Breast epithelium (tissue), 4 donors: ENCODE measurements around the gene CCSER1. TPM values are rescaled to one million over a fixed set of nuclear protein-coding genes. Genes with fewer than 3 reads are reported as not detected.

Experiments used
- DNase-seq, 2 donors: peaks; one replicate each; pipeline ENCODE4 v3.0.0-alpha.2; 2019; ENCODE audit warnings: low spot score in 2 of 2
- H3K27ac ChIP-seq, 2 donors: fragments of 200-600 bp; sonication (generic) in 1 of 2; one replicate each; pipeline ENCODE4 v1.5.1; 2016 to 2019; ENCODE audit warnings: mild to moderate bottlenecking in 1 of 2
- H3K27me3 ChIP-seq, 2 donors: fragments of 200-600 bp; sonication (generic) in 1 of 2; one replicate each; pipeline versions ENCODE4 v1.5.1 to v1.6.0; 2017 to 2019; ENCODE audit warnings: control low read depth in 1 of 2, mild to moderate bottlenecking in 1 of 2
- H3K36me3 ChIP-seq: fragments of 200-600 bp; one replicate; pipeline ENCODE4 v1.5.1; 2019
- H3K4me1 ChIP-seq, 2 donors: fragments of 200-600 bp; sonication (generic); one replicate each; pipeline ENCODE4 v1.5.1; 2016 to 2019; ENCODE audit warnings: control low read depth in 1 of 2
- H3K4me3 ChIP-seq, 3 donors: fragments of 200-600 bp; sonication (generic); 1 replicate in 2 of 3; 2 replicates in 1 of 3; pipeline ENCODE4 v1.5.1; 2016 to 2019; ENCODE audit warnings: mild to moderate bottlenecking in 3 of 3, moderate library complexity in 2 of 3
- H3K9me3 ChIP-seq, 2 donors: fragments of 200-600 bp; sonication (generic) in 1 of 2; one replicate each; pipeline ENCODE4 v1.5.1; 2016 to 2019; ENCODE audit warnings: control low read depth in 1 of 2
- POLR2A ChIP-seq: fragments of 450-650 bp; IDR thresholded peaks from one replicate; pipeline ENCODE4 v1.6.1; 2016; ENCODE audit warnings: antibody characterized with exemption, mild to moderate bottlenecking, moderate library complexity
- POLR2AphosphoS5 ChIP-seq, 3 donors: sonication (generic); formaldehyde crosslinking; IDR thresholded peaks; one replicate each; pipeline ENCODE4 v1.6.1; 2017; ENCODE audit warnings: antibody characterized with exemption in 3 of 3
- intact Hi-C: fragments of 100-400 bp; cut with DNase I; formaldehyde crosslinking; loops from one replicate; pipeline ENCODE4 v1.15.1; 2023; ENCODE audit warnings: low total_unique reads
- total RNA-seq, 3 donors: library from RNA; depleted of rRNA; stranded (reverse); fragments of >200 nt; gene quantifications; one replicate each; pipeline ENCODE4 v1.1.0, GENCODE V29; 2016
- TF ChIP-seq, protein P1 (sequence below), 3 donors: fragments of 450-650 bp; IDR thresholded peaks; one replicate each; pipeline ENCODE4 v1.5.1; 2016 to 2017; ENCODE audit warnings: antibody characterized with exemption in 3 of 3, mild to moderate bottlenecking in 3 of 3, moderate library complexity in 3 of 3

CCSER1 gene
- total RNA-seq, 3 donors from 2014 or later: 6.4 to 73.3 (median 55.7) TPM

DNA sequence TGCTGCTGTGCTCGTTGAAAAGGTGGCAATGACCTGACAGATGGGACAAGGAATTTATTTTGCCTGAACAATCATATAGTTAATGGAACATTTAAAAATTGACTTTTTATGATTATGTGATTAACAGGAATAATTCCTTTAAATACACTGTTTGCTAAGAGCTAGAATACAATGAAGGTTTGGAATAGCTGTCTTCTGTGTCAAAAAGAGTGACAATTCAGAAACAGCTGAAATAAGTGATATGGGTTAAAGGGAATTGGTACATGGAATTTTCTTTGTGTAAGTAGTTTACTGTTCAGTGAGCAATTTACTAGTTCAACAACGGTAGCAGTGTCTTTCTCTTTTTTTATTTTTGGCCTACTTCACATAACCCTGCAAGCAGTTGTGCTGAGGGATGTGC is 1093.1 kb downstream of the CCSER1 start:
- TF ChIP-seq POLR2AphosphoS5 (IDR thresholded peaks at IDR 0.05) (no peak), POLR2A (no peak)
- TF ChIP-seq, protein P1, sequence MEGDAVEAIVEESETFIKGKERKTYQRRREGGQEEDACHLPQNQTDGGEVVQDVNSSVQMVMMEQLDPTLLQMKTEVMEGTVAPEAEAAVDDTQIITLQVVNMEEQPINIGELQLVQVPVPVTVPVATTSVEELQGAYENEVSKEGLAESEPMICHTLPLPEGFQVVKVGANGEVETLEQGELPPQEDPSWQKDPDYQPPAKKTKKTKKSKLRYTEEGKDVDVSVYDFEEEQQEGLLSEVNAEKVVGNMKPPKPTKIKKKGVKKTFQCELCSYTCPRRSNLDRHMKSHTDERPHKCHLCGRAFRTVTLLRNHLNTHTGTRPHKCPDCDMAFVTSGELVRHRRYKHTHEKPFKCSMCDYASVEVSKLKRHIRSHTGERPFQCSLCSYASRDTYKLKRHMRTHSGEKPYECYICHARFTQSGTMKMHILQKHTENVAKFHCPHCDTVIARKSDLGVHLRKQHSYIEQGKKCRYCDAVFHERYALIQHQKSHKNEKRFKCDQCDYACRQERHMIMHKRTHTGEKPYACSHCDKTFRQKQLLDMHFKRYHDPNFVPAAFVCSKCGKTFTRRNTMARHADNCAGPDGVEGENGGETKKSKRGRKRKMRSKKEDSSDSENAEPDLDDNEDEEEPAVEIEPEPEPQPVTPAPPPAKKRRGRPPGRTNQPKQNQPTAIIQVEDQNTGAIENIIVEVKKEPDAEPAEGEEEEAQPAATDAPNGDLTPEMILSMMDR (IDR thresholded peaks at IDR 0.05): no peak
- H3K4me1 ChIP-seq: no peaks in the 10 kb centered on the region
- H3K4me3 ChIP-seq: no peak overlapping the region
- H3K36me3 ChIP-seq: no peaks in the 10 kb centered on the region
- intact Hi-C loops: no loop called here
- no peaks in the 10 kb centered on the region for H3K27me3 ChIP-seq
- DNase-seq: no peak
- no peak overlapping the region for H3K27ac ChIP-seq
- H3K9me3 ChIP-seq: no peaks in the 10 kb centered on the region

DNA sequence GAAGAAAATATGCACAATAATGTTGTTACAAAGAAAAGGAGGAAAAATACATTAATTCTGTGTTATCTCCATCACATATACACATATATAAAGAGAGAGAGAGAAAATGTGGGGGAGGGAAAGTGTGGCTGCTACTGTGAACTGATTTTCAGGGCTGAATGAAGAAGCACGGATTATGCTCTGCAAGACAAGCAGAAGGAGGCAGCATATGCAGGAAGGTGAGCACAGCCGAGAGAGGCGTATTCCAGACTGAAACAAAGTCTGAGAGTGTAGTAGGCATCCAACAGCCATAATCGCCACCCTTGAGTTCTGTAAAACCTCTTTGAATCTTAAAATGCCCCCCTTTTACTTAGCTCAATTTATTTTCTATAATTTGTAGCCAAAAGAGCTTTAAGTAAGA is 1094.8 kb downstream of the CCSER1 start:
- no peak overlapping the region for H3K4me3 ChIP-seq
- TF ChIP-seq, protein P1 (IDR thresholded peaks at IDR 0.05): no peak
- TF ChIP-seq POLR2AphosphoS5 (IDR thresholded peaks at IDR 0.05) (no peak), POLR2A (no peak)
- no peaks in the 10 kb centered on the region for H3K4me1 ChIP-seq
- H3K27me3 ChIP-seq: no peaks in the 10 kb centered on the region
- intact Hi-C loops: no loop called here
- H3K9me3 ChIP-seq: no peaks in the 10 kb centered on the region
- H3K36me3 ChIP-seq: no peaks in the 10 kb centered on the region
- H3K27ac ChIP-seq: no peak overlapping the region
- no peak for DNase-seq

DNA sequence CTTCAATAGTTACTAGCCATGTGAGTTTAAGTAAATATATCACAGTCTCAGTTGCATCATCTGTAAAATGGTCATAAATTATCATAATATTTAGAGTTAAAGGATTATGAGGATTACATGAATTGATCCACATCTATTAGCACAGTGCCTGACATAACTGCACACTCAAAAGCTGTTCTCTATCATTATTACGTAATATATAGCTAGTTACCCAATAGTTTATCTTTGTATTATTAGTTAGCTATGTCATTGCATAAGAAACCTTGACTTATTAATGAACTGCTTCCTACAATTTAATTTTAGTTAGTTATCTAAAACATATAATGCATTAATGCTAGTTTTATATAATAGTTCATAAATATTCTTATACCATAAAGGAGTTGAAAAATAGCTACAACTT is 1099.7 kb downstream of the CCSER1 start:
- no peak overlapping the region for H3K4me3 ChIP-seq
- intact Hi-C loops: no loop called here
- no peak for DNase-seq
- no peak overlapping the region for H3K27ac ChIP-seq
- no peaks in the 10 kb centered on the region for H3K9me3 ChIP-seq
- TF ChIP-seq, protein P1 (IDR thresholded peaks at IDR 0.05): no peak
- no peak for TF ChIP-seq POLR2A
- no peak for TF ChIP-seq POLR2AphosphoS5 (IDR thresholded peaks at IDR 0.05)
- H3K27me3 ChIP-seq: no peaks in the 10 kb centered on the region
- no peaks in the 10 kb centered on the region for H3K36me3 ChIP-seq
- no peaks in the 10 kb centered on the region for H3K4me1 ChIP-seq

DNA sequence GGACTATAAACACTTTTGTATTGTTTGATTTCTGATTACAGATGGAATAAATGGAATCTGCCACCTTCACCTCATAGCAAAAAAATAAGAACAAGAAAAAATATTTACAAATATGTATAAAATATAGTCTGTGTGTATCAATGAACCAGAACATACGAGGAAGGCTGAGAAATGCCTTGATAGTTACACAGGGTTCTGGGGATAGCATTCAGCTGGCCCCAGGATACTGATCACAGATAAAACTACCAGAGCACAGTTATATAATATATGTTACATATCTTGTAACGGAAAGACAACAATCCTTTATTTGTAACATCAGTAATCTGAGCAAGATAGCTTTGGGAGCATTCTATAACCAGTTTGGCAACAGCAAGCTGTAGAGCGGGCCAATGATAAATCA is 1101.5 kb downstream of the CCSER1 start:
- intact Hi-C loops: no loop called here
- Histone ChIP-seq H3K36me3 (no peaks in the 10 kb centered on the region), H3K27me3 (no peaks in the 10 kb centered on the region), H3K4me1 (no peaks in the 10 kb centered on the region), H3K27ac (no peak overlapping the region), H3K4me3 (no peak overlapping the region), H3K9me3 (no peaks in the 10 kb centered on the region)
- TF ChIP-seq, protein P1 (IDR thresholded peaks at IDR 0.05): no peak
- TF ChIP-seq POLR2A: no peak
- no peak for TF ChIP-seq POLR2AphosphoS5 (IDR thresholded peaks at IDR 0.05)
- no peak for DNase-seq

DNA sequence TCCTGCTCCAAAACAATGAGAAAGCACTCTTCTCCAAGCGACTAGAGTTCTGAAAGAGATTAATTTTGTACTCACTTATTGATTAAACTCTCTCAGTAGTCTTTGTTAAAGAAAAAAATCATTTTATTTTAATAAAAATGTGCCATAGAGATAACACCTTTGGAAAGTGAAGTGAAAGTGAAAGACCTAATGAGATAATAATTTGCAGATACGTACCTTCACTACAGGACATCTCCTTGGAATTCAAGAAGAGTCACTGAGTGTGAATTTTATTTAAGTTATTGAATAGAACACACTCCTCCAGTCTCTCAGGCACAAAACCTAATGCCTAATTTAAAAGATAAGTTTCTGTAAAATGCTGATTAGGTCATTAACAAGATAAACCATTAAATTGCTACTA is 1106.0 kb downstream of the CCSER1 start:
- H3K4me3 ChIP-seq: no peak overlapping the region
- intact Hi-C loops: no loop called here
- H3K27me3 ChIP-seq: no peaks in the 10 kb centered on the region
- no peaks in the 10 kb centered on the region for H3K4me1 ChIP-seq
- DNase-seq: no peak
- no peaks in the 10 kb centered on the region for H3K9me3 ChIP-seq
- TF ChIP-seq POLR2AphosphoS5 (IDR thresholded peaks at IDR 0.05) (no peak), POLR2A (no peak)
- TF ChIP-seq, protein P1 (IDR thresholded peaks at IDR 0.05): no peak
- no peaks in the 10 kb centered on the region for H3K36me3 ChIP-seq
- H3K27ac ChIP-seq: no peak overlapping the region
